Measurements from ENCODE around the gene TEDC1.

TEDC1 gene

GRCh38 chr14:105488781-105489541 lies 2.1 kb upstream of the TEDC1 start:
- Histone ChIP-seq H4K20me1 (peaks cover 0 to 43% (median 13%) of the 10 kb centered on the region in 11 experiments; a peak in 15 of 22 replicates), H3K4me1 (peaks cover 49 to 74% (median 66%) of the 10 kb centered on the region in 10 experiments), H3K27ac (0 out of 22 replicates have a peak overlapping the region, but pooled peaks of 1 of the 11 experiments have one; percentile 91), H3K4me2 (peak overlapping the region; percentile 97 to 100 (median 100)), H3K9ac (peak overlapping the region in 9 of 11 experiments; percentile 5 to 87 (median 85); a peak in 15 of 22 replicates), H3K36me3 (peaks cover 0 to 18% (median 0%) of the 10 kb centered on the region in 11 experiments; a peak in 6 of 22 replicates), H3K9me3 (replicated peaks in 1 of 11) (no peaks in the 10 kb centered on the region), H3K4me3 (peak overlapping the region in 8 of 10 experiments; percentile 66 to 76 (median 70); a peak in 10 of 20 replicates), H3K27me3 (peaks cover 26 to 41% (median 37%) of the 10 kb centered on the region in 11 experiments)
- TF ChIP-seq Cebpa-rat (IDR thresholded peaks at IDR 0.05): no peak

GRCh38 chr14:105489542-105490266 lies 1.3 kb upstream of the TEDC1 start:
- peaks cover 26 to 40% (median 37%) of the 10 kb centered on the region in 11 experiments for H3K27me3 ChIP-seq
- no peak for TF ChIP-seq Cebpa-rat (IDR thresholded peaks at IDR 0.05)
- peak overlapping the region; percentile 72 to 92 (median 78) for H3K27ac ChIP-seq
- H3K4me1 ChIP-seq: peaks cover 45 to 66% (median 59%) of the 10 kb centered on the region in 10 experiments
- H3K36me3 ChIP-seq: peaks cover 0 to 25% (median 0%) of the 10 kb centered on the region in 11 experiments; a peak in 8 of 22 replicates
- H3K4me2 ChIP-seq: peak overlapping the region; percentile 97 to 100 (median 100)
- H3K4me3 ChIP-seq: peak overlapping the region; percentile 64 to 76 (median 70)
- peaks cover 0 to 46% (median 16%) of the 10 kb centered on the region in 11 experiments; a peak in 15 of 22 replicates for H4K20me1 ChIP-seq
- H3K9me3 ChIP-seq (replicated peaks in 1 of 11): no peaks in the 10 kb centered on the region
- H3K9ac ChIP-seq: peak overlapping the region; percentile 76 to 89 (median 85)

GRCh38 chr14:105490267-105490571 lies 827 bp upstream of the TEDC1 start:
- peak overlapping the region; percentile 72 to 92 (median 78) for H3K27ac ChIP-seq
- H3K4me3 ChIP-seq: peak overlapping the region; percentile 64 to 76 (median 70)
- peaks cover 0 to 49% (median 19%) of the 10 kb centered on the region in 11 experiments; a peak in 16 of 22 replicates for H4K20me1 ChIP-seq
- H3K27me3 ChIP-seq: peaks cover 23 to 37% (median 35%) of the 10 kb centered on the region in 11 experiments
- TF ChIP-seq Cebpa-rat (IDR thresholded peaks at IDR 0.05): no peak
- peaks cover 0 to 25% (median 0%) of the 10 kb centered on the region in 11 experiments; a peak in 10 of 22 replicates for H3K36me3 ChIP-seq
- H3K4me1 ChIP-seq: peaks cover 40 to 61% (median 53%) of the 10 kb centered on the region in 10 experiments
- H3K9ac ChIP-seq: peak overlapping the region; percentile 76 to 89 (median 85)
- no peaks in the 10 kb centered on the region for H3K9me3 ChIP-seq (replicated peaks in 1 of 11)
- peak overlapping the region; percentile 97 to 100 (median 100) for H3K4me2 ChIP-seq

- Histone ChIP-seq H3K9me3 (replicated peaks in 1 of 11) (no peaks in the 10 kb centered on the region), H3K4me2 (peak overlapping the region; percentile 71 to 96 (median 86)), H3K9ac (peak overlapping the region; percentile 76 to 94 (median 91); a peak in 21 of 22 replicates), H4K20me1 (peaks cover 0 to 47% (median 17%) of the 10 kb centered on the region in 11 experiments; a peak in 16 of 22 replicates), H3K4me1 (peaks cover 29 to 49% (median 41%) of the 10 kb centered on the region in 10 experiments), H3K36me3 (peaks cover 0 to 28% (median 0%) of the 10 kb centered on the region in 11 experiments; a peak in 10 of 22 replicates), H3K4me3 (peak overlapping the region; percentile 65 to 89 (median 81)), H3K27me3 (peaks cover 10 to 24% (median 23%) of the 10 kb centered on the region in 11 experiments), H3K27ac (peak overlapping the region in 10 of 11 experiments; percentile 82 to 96 (median 92); a peak in 21 of 22 replicates)
- no peak for TF ChIP-seq Cebpa-rat (IDR thresholded peaks at IDR 0.05)
Measured at GRCh38 chr14:105491366-105491973, 424 bp downstream of the TEDC1 start.

- Histone ChIP-seq H4K20me1 (peaks cover 0 to 55% (median 17%) of the 10 kb centered on the region in 11 experiments; a peak in 16 of 22 replicates), H3K4me1 (peaks cover 21 to 40% (median 33%) of the 10 kb centered on the region in 10 experiments), H3K36me3 (peaks cover 0 to 32% (median 0%) of the 10 kb centered on the region in 11 experiments; a peak in 10 of 22 replicates), H3K4me3 (peak overlapping the region in 9 of 10 experiments; percentile 74 to 89 (median 84); a peak in 13 of 20 replicates), H3K9ac (peak overlapping the region in 6 of 11 experiments; percentile 8 to 90 (median 22); a peak in 5 of 22 replicates), H3K27ac (no peak overlapping the region; a peak in 2 of 22 replicates), H3K4me2 (peak overlapping the region; percentile 34 to 96 (median 86); a peak in 20 of 22 replicates), H3K27me3 (peaks cover 2 to 16% (median 14%) of the 10 kb centered on the region in 11 experiments), H3K9me3 (replicated peaks in 1 of 11) (no peaks in the 10 kb centered on the region)
- no peak for TF ChIP-seq Cebpa-rat (IDR thresholded peaks at IDR 0.05)
Measured at GRCh38 chr14:105492031-105492970, 1.3 kb downstream of the TEDC1 start.

- Histone ChIP-seq H3K4me2 (no peak overlapping the region), H3K27me3 (peaks cover 0 to 7% (median 6%) of the 10 kb centered on the region in 11 experiments; a peak in 10 of 22 replicates), H3K36me3 (peaks cover 0 to 42% (median 5%) of the 10 kb centered on the region in 11 experiments; a peak in 12 of 22 replicates), H3K4me3 (no peak overlapping the region), H3K27ac (no peak overlapping the region), H3K4me1 (peaks cover 14 to 31% (median 24%) of the 10 kb centered on the region in 10 experiments), H3K9me3 (replicated peaks in 1 of 11) (no peaks in the 10 kb centered on the region), H3K9ac (peak overlapping the region in 1 of 11 experiments; percentile 14; a peak in 1 of 22 replicates), H4K20me1 (peaks cover 0 to 65% (median 17%) of the 10 kb centered on the region in 11 experiments; a peak in 17 of 22 replicates)
- TF ChIP-seq Cebpa-rat (IDR thresholded peaks at IDR 0.05): no peak
Measured at GRCh38 chr14:105492971-105493871, 2.2 kb downstream of the TEDC1 start.
